NT2/D1 (cell line): Measurements from ENCODE around the gene ARHGAP10.

Experiments used
- YY1 ChIP-seq: IDR thresholded peaks from 2 replicates; pipeline ENCODE4 v1.6.1; 2011; ENCODE audit not compliant: insufficient read length, insufficient read depth
- ZNF274 ChIP-seq: IDR thresholded peaks from 2 replicates; pipeline ENCODE4 v1.6.1; 2011; ENCODE audit warnings: mild to moderate bottlenecking, low read depth, low read length

DNA sequence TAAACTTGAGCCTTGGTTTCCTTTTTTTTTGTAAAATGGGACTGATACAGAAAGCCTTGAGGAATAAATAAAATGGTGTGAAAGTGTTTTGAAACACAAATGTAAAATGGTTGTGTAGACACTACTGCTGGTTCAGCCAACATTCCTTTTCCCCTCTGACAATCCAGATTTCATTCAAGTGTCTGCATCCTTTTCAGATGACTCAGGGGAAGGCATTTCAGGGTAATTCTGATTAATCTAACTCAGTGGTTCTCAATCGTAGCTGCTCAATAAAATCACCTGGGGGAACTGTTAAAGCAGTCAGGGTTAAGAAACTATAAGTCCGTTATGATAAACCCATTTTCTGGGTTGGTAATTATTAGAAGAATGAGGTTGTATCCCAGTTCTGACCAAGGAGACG lies 4.6 kb downstream of the ARHGAP10 start:
- TF ChIP-seq YY1, result no peak
- TF ChIP-seq ZNF274, result no peak
